HG02943 (cell line): Measurements from ENCODE around the gene PARP8.
"Not testable (repeated sequence)": the region's sequence is repeated elsewhere in the genome, so short reads cannot be mapped to it uniquely, and the experiment has no call there.

Source experiments
- ATAC-seq: cut with Tn5 transposase; IDR thresholded peaks from one replicate; pipeline ENCODE4 v1.9.1; 2021; ENCODE audit warnings: mild to moderate bottlenecking, low read depth, moderate library complexity; ENCODE audit not compliant: unreplicated experiment

PARP8 gene, protein sequence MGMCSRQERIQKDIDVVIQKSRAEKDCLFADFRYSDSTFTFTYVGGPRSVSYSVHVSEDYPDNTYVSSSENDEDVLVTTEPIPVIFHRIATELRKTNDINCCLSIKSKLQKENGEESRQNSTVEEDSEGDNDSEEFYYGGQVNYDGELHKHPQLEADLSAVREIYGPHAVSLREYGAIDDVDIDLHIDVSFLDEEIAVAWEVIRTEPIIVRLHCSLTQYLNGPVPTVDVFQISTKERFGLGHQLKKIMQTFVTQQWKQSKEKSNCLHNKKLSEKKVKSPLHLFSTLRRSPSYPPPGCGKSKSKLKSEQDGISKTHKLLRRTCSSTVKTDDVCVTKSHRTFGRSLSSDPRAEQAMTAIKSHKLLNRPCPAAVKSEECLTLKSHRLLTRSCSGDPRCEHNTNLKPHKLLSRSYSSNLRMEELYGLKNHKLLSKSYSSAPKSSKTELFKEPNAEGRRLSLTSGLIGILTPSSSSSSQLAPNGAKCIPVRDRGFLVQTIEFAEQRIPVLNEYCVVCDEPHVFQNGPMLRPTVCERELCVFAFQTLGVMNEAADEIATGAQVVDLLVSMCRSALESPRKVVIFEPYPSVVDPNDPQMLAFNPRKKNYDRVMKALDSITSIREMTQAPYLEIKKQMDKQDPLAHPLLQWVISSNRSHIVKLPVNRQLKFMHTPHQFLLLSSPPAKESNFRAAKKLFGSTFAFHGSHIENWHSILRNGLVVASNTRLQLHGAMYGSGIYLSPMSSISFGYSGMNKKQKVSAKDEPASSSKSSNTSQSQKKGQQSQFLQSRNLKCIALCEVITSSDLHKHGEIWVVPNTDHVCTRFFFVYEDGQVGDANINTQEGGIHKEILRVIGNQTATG

DNA sequence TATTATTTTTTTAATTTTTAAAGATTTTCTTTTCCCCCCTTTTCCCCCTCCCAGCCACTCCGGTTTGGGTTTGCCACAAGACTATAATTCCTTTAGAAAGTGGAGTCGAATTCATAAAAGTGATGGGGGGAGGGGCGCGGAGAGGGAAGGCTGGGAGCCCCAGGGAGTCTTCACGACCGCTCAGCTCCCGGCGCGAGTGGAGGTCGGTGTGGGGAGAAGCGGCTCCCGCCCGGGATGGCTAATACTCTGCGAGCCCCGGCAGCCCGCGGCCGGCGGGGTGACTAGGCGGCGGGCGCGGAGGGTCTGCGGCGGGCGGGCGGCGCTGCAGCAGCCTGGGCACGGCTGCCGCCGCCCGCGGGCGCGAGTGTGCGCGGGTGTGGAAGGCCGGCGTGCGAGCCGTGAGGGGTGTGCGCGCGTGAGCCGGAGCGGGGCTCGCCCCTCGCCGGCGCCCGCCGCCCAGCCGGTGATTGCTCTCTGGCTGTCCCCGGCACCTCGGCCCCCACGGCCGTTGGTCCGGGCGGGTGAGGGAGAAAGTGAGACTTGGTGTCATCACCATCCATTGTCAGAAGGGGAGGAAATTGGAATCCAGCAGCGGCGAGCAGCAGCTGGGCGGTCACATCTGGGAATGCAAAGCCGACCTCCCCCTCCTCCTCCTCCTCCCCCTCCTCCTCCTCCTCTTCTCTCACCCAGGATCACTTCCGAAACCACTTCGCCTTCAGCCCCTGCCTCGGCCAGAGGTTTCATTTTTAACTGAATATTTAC is at the start of gene PARP8:
Gene PARP8, plus strand, starts transcription at position 377 of the 762 bp plus-strand sequence. CDS start 459 bp downstream, outside the sequence.
- no peak for ATAC-seq

DNA sequence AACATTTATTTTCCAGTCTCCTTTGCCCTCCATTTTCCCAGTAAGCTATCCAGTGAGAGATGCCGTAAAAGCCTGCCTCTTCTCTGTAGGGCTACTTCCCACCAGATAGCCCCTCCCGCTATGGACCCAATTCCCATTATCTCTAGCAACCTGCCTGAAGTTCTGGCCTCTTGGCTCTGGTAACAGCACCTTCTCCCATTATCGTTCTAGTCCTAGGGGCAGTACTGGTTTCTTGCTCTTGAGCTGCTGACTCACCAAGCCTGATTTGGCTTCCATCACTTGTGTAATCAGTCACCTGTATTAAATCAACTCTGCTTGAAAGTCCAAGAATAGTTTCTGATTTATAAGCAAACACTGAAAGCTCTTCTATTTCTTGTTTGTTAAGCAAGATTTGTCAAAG is 42.8 kb upstream of the PARP8 start:
- no peak for ATAC-seq

DNA sequence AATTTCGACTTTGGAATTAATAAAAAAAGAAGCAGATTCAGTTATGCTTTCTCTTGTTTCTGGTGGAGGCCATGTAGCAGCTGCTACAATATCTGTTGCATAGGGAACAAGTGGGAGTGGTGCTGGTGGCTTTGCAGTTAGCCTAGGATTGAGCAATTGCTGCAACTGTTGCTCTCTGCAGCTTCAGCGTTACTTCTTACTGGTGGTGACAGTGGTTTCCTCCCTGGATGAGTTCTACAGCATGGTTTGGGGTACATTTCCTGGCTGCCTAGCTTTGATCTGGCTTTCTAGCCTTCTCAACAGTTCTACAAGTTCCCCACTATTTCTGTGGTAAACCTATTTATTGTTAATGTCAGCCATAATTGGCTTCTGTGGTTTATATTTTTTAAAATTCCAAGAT is 31.6 kb upstream of the PARP8 start:
- ATAC-seq: not testable (repeated sequence)

DNA sequence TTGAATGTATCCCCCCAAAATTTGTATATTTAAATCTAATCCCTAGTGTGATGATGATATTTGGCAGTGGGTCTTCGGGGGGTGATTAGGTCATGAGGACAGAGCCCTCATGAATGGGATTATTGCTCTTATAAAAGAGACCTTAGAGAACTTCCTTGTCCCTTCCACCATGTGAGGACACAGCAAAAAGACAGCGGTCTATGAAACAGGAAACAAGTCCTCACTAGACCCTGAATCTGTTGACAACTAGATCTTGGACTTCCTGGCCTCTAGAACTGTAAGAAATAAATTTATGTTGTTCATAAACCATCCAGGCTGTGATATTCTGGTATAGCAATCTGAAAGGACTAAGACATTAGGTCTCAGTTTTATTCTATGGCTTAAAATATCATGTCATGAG is 28.9 kb upstream of the PARP8 start:
- not testable (repeated sequence) for ATAC-seq

DNA sequence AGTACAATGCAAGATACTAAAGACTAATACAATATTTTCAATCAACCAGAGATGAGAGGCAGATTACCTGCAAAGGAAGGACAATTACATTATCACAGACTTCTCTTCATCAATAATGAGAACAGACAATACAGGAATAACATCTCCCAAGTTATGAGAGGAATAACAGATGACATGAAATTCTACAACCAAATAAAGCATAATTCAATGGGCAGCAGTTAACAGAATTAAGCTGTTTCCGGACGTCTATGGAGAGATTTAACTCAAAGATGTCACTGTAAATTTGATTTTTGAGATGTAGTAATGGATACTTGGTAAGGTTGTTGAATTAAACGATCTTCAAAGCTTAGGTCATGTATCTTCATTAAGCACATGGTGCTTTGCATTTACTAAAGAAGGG is 19.8 kb upstream of the PARP8 start:
- no peak for ATAC-seq

DNA sequence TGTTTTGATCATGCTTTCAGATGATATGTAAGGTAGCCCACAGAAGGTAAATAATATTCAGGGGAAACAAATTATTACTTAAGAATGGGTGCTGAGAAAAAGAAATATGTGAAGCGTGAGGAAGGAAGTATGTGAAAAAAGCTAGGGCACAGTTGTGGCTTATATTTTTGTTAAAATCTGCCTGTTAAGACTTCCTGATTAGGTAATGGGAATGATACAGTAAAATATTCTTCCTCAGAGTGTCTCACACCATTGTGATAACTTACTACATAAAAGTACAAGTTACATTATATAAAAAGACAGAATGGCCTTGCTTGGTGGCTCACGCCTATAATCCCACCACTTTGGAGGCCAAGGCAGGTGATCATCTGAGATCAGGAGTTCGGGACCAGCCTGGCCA is 18.7 kb upstream of the PARP8 start:
- ATAC-seq: no peak

DNA sequence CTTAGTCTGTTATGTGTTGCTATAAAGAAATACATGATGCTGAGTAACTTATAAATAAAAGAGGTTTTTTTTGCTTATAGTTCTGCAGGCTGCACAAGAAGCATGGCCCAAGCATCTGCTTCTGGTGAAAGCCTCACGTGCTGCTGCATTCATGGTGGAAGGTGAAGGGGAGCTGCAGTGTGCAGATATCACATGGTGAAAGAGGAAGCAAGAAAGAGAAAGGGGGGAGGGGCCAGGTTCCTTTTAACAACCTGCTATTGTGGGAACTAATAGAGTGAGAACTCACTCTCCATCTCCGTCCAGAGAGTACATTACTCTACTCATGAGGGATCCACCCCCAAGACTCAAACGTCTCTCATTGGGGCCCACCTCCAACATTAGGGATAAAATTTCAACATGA is 12.5 kb upstream of the PARP8 start:
- peak; percentile 95 for ATAC-seq

DNA sequence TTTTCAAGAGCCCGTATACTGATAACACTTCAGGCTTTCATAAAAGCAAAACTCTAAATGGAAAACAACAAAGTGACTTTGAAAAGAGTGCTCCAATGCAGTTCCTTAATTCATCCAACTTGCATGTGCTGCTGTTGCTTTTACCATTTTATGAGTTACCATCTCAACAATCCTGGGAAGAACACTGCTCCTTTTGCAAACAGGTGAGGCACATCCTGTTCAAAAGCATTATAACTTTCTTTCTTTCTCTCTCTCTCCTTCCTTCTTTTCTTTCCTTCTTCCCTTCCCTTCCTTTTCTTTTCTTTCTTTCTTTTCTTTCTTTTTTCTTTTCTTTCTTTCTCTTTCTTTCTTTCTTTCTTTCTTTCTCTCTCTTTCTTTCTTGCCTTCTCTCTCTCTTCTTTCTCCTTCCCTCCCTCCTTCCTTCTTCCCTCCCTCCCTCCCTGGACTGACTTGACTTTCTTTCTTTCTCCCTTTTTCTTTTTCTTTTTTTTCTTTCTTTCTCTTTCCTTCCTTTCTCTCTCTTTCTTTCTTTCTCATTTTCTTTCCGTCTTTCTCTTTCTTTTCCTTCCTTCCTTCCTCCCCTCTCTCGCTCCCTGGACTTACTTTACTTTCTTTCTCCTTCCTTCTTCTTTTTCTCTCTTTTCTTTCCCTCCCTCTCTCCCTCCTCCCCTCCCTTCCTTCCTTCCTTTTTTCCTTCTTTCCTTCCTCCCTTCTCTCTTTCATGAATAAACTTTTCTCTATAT is 11.2 kb upstream of the PARP8 start:
- no peak for ATAC-seq

DNA sequence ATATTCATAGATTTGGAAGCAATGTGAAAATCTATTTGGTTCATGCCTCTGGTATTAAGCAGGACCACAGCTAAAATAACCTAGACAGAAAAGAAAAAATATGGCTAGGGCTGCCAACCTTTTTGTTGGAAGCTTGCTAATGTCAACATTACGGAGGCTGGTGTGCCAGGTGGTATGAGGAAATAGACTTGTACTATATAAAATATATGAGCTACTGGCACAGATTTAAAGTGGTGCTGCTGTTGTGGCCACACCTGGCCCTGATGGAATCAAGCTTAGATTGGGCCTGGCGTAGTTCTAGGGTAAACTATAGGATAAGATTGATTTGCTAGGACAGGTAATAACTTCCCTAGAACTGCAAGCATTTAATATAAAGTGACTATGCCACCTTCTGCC is 10.6 kb upstream of the PARP8 start:
- ATAC-seq: no peak

DNA sequence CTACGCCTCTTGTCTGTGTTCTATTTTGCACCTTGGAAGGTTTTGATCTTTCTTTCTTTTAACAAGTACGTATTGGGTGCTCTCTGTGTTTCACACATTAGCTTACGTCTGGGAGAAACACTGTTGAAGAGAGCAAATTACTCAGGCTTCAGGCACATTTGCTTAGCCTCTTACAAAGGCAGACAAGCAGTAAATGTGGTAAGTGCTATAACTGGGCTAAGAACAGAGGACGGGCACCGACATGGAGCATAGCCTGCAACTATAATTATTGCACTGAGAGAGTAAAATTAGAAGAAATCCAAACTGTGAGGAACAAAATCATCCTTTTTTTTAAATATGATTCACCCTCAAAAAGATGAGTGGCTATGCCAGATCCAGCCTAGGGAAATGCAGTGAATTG is 9.4 kb upstream of the PARP8 start:
- ATAC-seq: no peak

DNA sequence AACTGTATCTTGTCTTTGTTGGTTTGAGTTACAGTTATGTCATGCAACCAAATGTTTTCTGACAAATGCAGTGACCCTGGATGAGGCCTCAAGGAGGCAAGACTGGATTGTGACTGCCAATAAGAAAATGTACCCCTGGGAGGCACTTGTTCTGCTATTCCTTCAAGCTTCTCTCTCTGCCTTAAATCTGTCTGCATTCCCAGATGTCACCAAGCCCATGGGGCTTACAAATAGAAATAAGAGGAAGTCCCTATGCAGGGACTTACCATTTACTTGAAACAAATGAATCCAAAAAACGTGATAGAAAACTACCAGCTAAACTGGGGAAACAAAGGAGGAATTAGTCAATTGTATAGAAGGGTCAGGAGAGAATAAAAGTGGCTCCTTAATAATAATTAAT is 8.2 kb upstream of the PARP8 start:
- no peak for ATAC-seq

DNA sequence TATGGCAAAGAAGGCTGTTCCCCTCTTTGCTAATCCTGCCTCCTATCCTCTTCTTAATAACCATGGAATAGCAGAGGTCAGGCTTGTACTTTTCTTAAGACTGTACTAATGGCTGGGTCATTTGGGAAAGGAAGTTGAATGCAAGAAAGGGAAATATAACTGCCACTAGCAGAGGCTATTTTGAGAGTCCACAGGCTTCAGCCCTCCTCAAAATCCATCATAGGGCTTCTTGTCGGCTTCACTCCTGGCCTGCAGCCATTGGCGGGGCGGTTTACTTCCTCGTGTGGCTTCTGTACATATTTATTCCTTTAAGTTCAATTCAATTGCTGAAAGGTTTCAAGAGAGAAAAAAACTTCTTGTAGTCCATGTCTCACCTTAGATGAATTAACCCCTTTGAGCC is 2.8 kb upstream of the PARP8 start:
- ATAC-seq: no peak

DNA sequence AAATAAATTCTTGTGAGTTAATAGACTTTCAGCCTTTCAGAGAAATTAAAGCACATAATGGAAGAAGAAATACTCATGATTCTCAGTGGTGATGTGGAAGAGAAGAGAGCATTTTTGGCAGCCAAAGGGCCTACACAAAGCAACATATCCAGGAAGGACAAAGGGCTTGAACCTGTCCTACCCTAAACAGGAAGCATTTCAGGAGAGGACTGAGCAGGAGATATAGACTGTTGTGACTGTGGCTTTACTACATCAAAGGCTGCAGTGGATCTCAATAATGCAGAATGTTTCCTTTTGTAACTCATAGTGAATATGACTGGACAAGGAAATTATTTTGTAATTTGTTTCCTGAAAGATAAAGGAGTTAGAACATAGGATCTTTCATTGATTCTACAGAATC is 1.3 kb upstream of the PARP8 start:
- no peak for ATAC-seq

DNA sequence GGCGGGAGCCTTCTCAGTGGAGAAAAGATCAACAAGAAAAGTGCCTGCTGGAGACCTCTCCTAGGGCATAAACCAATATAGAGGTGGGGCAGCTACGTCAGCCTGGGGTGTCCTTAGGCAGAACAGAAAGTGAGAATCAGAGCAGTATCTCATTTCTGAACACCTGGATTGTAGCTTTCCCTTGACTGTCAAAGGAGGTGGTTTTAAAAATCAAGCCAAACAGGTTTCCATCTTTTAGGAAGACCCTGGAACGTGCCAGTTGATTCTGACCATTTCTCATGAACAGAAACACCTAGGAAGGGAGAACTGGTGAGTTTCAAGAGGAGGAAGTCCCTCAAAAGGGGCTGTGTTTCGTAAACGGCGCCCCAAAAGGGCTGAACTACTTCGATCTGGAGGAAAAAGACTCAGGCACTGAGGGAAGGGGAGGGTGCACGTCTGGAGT is 655 bp upstream of the PARP8 start:
- ATAC-seq: not testable (repeated sequence)

DNA sequence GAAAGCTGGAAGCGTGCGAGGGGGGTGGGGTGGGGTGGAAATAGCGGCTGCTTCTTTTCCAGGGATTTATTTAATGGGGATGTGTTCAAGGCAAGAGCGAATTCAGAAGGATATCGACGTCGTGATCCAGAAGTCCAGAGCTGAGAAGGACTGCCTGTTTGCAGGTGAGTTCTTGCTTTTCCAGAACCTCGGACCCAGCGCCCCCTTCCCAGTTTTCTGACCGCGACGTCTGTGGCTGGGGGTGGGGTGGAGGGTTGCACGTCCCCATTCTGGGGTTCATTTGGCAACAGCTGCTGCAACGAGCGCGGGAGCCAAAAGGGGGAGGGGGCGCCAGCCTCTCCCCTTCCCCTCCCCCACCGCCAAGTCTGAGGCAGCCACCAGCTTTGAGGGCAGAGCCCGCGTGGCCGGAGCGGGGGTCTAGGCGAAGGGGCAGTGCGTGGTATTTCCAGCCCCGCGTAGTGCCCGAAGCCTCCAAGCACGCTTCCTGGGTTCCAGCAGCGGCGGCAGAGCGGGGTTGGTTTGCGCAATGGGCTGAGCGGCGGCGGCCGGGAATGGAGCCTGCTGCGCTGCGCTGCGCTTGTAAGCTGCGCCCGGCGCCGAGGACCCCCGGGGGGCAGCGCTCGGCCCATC is 701 bp downstream of the PARP8 start:
- peak; percentile 40 for ATAC-seq

DNA sequence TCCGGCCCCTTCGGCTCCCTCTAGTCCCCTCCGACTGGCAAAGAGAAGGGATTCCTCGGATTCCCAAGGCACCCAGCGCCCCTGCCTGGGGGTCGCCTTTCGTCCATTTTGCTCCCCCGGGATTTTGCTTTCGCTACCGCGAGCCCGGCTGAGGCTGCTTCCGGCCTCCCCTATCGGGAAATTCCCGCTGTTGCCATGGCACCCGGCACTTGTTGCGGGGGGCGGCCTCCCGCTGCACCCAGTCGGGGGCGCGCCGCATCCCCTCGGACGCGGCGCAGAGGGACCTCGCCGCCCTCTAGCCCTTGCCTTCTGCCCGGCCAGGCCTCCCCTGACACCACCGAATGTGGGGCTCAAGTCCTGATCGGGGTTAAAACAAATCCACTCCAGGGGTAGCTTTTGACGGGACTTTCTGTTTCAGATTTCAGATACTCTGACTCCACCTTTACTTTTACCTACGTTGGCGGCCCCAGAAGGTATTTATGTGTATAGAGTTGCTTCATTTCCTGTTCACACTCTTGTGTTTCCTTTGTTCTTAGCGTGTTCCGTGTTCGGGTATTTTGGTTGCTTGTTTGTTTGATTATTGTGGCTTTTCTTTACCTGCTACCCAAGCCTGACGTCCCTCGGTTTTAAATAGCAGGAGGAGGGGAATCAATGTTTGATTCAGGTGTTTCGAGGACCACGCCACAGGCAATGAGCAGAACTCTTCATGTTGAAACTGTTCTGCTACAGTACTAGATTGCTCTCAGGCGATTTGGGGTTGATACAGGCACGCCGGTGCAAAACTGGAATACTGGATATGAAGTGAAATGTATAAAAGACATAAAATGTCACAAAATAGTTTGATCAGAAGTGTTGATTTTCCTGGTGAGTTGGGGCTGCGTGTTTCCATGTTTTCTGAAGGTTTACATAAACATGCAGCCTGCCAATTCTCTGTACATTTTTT is 1.5 kb downstream of the PARP8 start:
- ATAC-seq: peak; percentile 75

DNA sequence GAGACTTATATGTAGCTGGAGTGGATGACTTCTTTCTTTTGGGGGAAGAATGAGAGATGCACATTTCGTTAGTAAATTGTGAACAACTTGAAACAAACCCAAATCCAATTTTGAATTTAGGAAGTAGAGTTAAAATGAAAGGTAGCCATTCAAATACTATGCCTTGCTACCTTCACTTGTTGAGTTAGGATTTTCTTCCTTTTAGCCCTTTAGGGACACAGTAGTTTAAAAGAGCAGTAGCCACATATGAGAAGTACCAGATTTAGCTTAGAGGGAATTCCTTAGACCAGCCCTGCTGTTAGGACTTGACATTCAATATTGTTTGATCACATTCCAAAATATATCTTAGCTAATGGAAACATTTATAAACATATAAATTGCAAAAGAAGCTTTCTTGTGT is 2.2 kb downstream of the PARP8 start:
- not testable (repeated sequence) for ATAC-seq

DNA sequence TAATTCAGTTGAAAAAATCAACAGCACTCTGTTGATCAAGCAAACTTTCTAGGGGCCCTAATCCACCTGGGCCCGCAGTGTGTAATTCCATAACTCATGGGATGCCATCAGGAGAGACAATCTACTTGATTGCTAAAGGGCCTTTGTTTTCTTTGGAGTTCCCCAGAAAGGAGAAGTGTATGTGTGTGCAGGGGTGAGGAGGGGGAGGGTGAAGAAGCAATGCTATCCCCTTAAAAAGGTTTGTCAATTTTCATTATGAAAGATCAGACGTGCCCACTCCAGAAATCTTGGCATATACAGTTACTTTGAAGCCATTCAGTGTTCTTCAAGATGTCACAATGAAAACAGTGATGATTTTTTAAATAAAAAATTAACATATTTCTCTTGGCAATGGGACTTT is 6.2 kb downstream of the PARP8 start:
- no peak for ATAC-seq

DNA sequence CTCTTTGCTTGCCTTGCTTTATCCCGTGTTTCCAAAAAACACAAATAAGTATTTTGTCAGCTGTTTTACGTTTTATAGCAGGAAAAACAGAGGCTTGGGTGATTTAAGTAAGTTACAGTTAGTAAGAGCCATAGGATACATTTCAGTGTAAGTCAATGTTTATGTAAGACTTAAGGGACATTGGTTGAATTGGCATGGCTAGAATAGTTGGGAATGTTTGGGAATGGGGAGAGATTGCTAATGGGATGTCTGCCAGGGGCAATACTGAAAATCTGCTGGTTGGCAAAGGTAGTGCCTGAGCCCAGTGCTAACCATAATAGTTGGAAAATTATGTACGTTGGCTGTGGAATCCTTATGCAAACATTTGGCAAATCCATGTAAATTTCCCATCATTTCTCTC is 7.0 kb downstream of the PARP8 start:
- ATAC-seq: not testable (repeated sequence)
